Lower leg skin (tissue), 4 donors: Measurements from ENCODE around the gene USB1. TPM values are rescaled to one million over a fixed set of nuclear protein-coding genes. Genes with fewer than 3 reads are reported as not detected.

ENCODE experiments used
- DNase-seq, 2 donors: peaks; one replicate each; pipeline ENCODE4 v3.0.0-alpha.2; 2019; ENCODE audit warnings: low spot score in 2 of 2
- H3K4me3 ChIP-seq: fragments of 200-600 bp; sonication (generic); 2 replicates; pipeline ENCODE4 v1.5.1; 2017; ENCODE audit warnings: mild to moderate bottlenecking, low read depth; ENCODE audit not compliant: poor library complexity, severe bottlenecking
- CTCF ChIP-seq, 3 donors: fragments of 450-650 bp; IDR thresholded peaks; one replicate each; pipeline ENCODE4 v1.5.1; 2016; ENCODE audit warnings: antibody characterized with exemption in 3 of 3, mild to moderate bottlenecking in 3 of 3, moderate library complexity in 2 of 3
- POLR2A ChIP-seq, 2 donors: fragments of 450-650 bp; IDR thresholded peaks; one replicate each; pipeline ENCODE4 v1.6.1; 2016 to 2017; ENCODE audit warnings: antibody characterized with exemption in 2 of 2, mild to moderate bottlenecking in 1 of 2, moderate library complexity in 1 of 2
- WGBS, 2 donors: methylation state at CpG; one replicate each; pipeline ENCODE4 v1.1.5; 2018; 5-methylcytosine and 5-hydroxymethylcytosine counted together
- intact Hi-C: fragments of 100-400 bp; cut with DNase I; formaldehyde crosslinking; loops from one replicate; pipeline ENCODE4 v1.15.0; 2023; ENCODE audit warnings: low total_unique reads
- total RNA-seq, 4 donors: library from RNA; depleted of rRNA; stranded (reverse); fragments of >200 nt; gene quantifications; one replicate each; pipeline ENCODE4 v1.1.0, GENCODE V29; 2016

Gene USB1
- total RNA-seq, 4 donors from 2014 or later = 13.3 to 34.2 (median 23.3) TPM

GRCh38 chr16:57981636-57982035 lies 19.6 kb upstream of the USB1 start:
- DNase-seq = no peak
- intact Hi-C loops = no loop called here
- TF ChIP-seq POLR2A (IDR thresholded peaks at IDR 0.05) (no peak), CTCF (IDR thresholded peaks at IDR 0.05) (no peak)
- WGBS, 2 donors = 95 to 96% methylated on average over 7 of the region's 7 CpGs
- H3K4me3 ChIP-seq = no peak overlapping the region

- no peak for TF ChIP-seq CTCF (IDR thresholded peaks at IDR 0.05)
- no peak for TF ChIP-seq POLR2A (IDR thresholded peaks at IDR 0.05)
- 83 to 85% methylated on average over 5 of the region's 5 CpGs for WGBS, 2 donors
- intact Hi-C loops = no loop called here
- no peak overlapping the region for H3K4me3 ChIP-seq
- DNase-seq = no peak
These were observed 18.8 kb upstream of the USB1 start for GRCh38 chr16:57982385-57982784.

DNA sequence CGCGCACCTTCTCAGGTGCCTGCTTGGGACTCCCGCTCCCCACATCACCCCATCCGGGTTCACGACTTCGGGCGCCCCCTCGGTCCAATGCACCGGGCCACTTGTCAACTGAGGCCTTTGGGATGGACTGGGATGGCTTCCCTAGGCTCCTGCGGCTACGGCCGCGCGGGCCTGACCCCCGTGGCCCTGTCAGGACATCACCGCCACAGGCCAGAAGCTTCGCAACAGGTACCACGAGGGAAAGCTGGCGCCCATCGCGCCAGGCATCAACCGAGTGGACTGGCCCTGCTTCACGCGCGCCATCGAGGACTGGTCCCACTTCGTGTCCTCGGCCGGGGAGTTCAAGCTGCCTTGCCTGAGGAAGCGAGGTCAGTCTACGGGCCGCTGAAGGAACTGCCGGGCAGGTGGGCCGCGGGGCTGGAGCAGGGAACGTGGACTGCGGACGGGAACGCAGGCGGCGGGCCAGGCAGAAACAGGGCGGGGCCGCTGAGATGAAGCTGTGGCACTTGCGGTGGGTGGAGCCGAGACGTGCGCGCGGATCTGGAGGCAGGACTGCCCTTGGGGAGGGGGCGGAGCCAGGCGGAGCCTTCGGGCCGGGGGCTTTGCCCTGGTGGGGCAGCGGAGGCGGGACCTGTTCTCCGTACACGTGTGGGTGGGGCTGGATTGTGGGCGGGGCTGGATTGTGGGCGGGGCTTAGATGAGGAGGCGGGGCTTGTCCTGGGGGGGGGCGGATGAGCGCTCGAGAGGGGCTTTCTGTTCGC lies 16.6 kb upstream of the USB1 start:
- TF ChIP-seq CTCF (IDR thresholded peaks at IDR 0.05) = no peak
- intact Hi-C loops = no loop called here
- peak overlapping the region; percentile 16 for H3K4me3 ChIP-seq
- 17 to 26% methylated on average over 31 to 38 of the region's 64 CpGs for WGBS, 2 donors
- DNase-seq = peak; percentile 65 to 96

DNA sequence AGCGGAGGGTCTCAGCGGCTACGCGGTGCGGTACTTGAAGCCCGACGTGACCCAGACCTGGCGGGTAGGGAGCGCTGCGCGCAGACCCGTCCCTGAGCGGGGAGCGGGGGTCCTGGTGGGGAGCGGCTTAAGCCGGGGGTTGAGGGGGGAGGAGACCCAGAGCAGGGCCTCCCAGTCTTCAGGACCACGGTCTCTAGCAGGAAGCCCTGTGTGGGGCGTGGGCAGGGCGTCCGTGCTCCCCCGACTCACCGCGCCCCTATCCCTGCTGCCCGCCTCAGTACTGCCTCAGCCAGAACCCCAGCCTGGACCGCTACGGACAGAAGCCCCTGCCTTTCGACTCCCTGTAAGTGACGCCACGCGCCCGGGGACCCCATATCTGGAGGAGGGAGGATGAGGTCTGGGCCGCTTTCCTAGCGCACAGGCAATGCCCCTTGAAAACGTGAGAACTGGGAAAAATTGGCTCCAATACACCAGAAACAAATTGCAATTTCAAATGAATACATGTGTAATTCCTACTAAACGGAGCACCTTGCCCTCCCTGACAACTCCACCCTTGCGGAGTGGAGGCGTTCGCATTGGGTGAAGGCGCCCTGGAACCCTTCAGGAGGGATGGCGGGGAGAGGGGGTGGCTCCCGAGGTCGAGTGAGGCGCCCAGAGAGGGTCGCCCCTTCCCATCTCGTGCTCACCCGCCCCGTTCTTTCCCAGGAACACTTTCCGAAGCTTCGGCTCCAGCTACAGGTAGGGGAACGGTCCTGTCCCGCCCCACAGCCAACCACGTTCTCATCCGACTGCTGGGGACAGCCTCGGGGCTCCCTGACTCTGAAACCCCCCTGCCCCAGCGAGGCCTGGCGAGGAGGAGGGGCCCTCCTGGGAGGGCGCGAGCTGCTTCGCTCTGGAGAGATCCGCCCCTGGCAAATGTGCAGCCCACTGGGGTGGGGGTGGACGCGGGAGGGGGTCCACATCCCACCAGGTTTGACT lies 15.7 kb upstream of the USB1 start:
- intact Hi-C loops = no loop called here
- H3K4me3 ChIP-seq = peak overlapping the region; percentile 16
- no peak for TF ChIP-seq POLR2A (IDR thresholded peaks at IDR 0.05)
- TF ChIP-seq CTCF (IDR thresholded peaks at IDR 0.05) = no peak
- 18 to 30% methylated on average over 45 to 58 of the region's 62 CpGs for WGBS, 2 donors
- DNase-seq = no peak

- intact Hi-C loops = no loop called here
- WGBS, 2 donors = 80 to 82% methylated on average over 9 of the region's 9 CpGs
- no peak overlapping the region for H3K4me3 ChIP-seq
- no peak for DNase-seq
- TF ChIP-seq CTCF (IDR thresholded peaks at IDR 0.05) = no peak
- no peak for TF ChIP-seq POLR2A (IDR thresholded peaks at IDR 0.05)
These were observed 15.0 kb upstream of the USB1 start for GRCh38 chr16:57986196-57986595.
